ENCODE data around the gene PPP1R11. TPM values are rescaled to one million over a fixed set of nuclear protein-coding genes. Genes with fewer than 3 reads are reported as not detected.

PPP1R11 gene
- total and polyA plus RNA-seq, 9 of the 15 experiments (the other 6 are each of a cell fraction or from before 2014, with no cell fraction given): 17.8 to 94.8 (median 44.6) TPM

- no peak for TF ChIP-seq PTTG1 (tag; IDR thresholded peaks at IDR 0.05; ENCODE audit: low read depth)
- no peak for TF ChIP-seq ZNF263 (CRISPR knock-in tag; IDR thresholded peaks at IDR 0.05; ENCODE audit: borderline replicate concordance)
- no peak for TF ChIP-seq NKRF (IDR thresholded peaks at IDR 0.05; ENCODE audit: borderline replicate concordance)
- 0 out of 4 replicates have a peak, but pooled peaks of 1 of the 2 experiments have one; percentile 27 for TF ChIP-seq RCOR1 (IDR thresholded peaks at IDR 0.05; ENCODE audit: borderline replicate concordance in 1 of 2, low read depth in 2 of 2, low read length in 2 of 2)
- TF ChIP-seq CBFA2T3 (IDR thresholded peaks at IDR 0.05): peak; percentile 26; the same call in 1 of the 2 replicates
- TF ChIP-seq SRSF1 (IDR thresholded peaks at IDR 0.05; ENCODE audit: low read depth, low read length): no peak
- peak; percentile 20; the same call in 1 of the 2 replicates for TF ChIP-seq TEAD4 (IDR thresholded peaks at IDR 0.05; ENCODE audit: low read length)
- TF ChIP-seq TEAD4 (CRISPR knock-in tag; IDR thresholded peaks at IDR 0.05; ENCODE audit: borderline replicate concordance): no peak
- TF ChIP-seq NRF1 (conservative IDR thresholded peaks at IDR 0.05 in 1 of 2, IDR thresholded peaks at IDR 0.05 in 1 of 2): no peak
- TF ChIP-seq SOX6 (IDR thresholded peaks at IDR 0.05): peak; percentile 26; the same call in 1 of the 2 replicates
- no peak for TF ChIP-seq ESRRA (IDR thresholded peaks at IDR 0.05; ENCODE audit: borderline replicate concordance, low read depth)
- no peak for TF ChIP-seq CTCFL (IDR thresholded peaks at IDR 0.05; ENCODE audit: borderline replicate concordance, insufficient read depth, low read depth, low read length, poor library complexity, severe bottlenecking)
- no peak for TF ChIP-seq CREM (IDR thresholded peaks at IDR 0.05; ENCODE audit: low read depth)
Measured at GRCh38 chr6:30097902-30098768, 31.1 kb downstream of the PPP1R11 start (continued).
